Measurements from ENCODE around the gene TLR9.

TLR9 gene

GRCh38 chr3:52196977-52197376 is 28.5 kb downstream of the TLR9 start:
- Histone ChIP-seq H3K9ac (peak overlapping the region; percentile 93; the same call in 1 of the 2 replicates), H3K4me2 (peak overlapping the region; percentile 96), H3K4me3 (no peak overlapping the region), H3K4me1 (peaks cover 27% of the 10 kb centered on the region), H3K27ac (peak overlapping the region; percentile 87), H4K20me1 (peaks cover 12% of the 10 kb centered on the region; the same call in 1 of the 2 replicates), H3K27me3 (no peaks in the 10 kb centered on the region), H3K36me3 (peaks cover 26% of the 10 kb centered on the region), H3K9me3 (no peaks in the 10 kb centered on the region)
- TF ChIP-seq Cebpa-rat (IDR thresholded peaks at IDR 0.05), result no peak

- no peak overlapping the region for H3K4me3 ChIP-seq
- no peak overlapping the region for H3K27ac ChIP-seq
- H3K4me2 ChIP-seq, result no peak overlapping the region
- H4K20me1 ChIP-seq, result peaks cover 12% of the 10 kb centered on the region; the same call in 1 of the 2 replicates
- H3K9me3 ChIP-seq, result no peaks in the 10 kb centered on the region
- H3K4me1 ChIP-seq, result peaks cover 27% of the 10 kb centered on the region
- H3K9ac ChIP-seq, result no peak overlapping the region
- peaks cover 15% of the 10 kb centered on the region; the same call in 1 of the 2 replicates for H3K36me3 ChIP-seq
- TF ChIP-seq Cebpa-rat (IDR thresholded peaks at IDR 0.05), result no peak
- H3K27me3 ChIP-seq, result no peaks in the 10 kb centered on the region
These were observed 29.6 kb downstream of the TLR9 start for GRCh38 chr3:52195823-52196331.

- Histone ChIP-seq H3K36me3 (peaks cover 11% of the 10 kb centered on the region; the same call in 1 of the 2 replicates), H3K9me3 (no peaks in the 10 kb centered on the region), H3K4me1 (peaks cover 27% of the 10 kb centered on the region), H3K9ac (no peak overlapping the region), H4K20me1 (peaks cover 12% of the 10 kb centered on the region; the same call in 1 of the 2 replicates), H3K27ac (no peak overlapping the region), H3K4me2 (no peak overlapping the region), H3K4me3 (no peak overlapping the region), H3K27me3 (no peaks in the 10 kb centered on the region)
- no peak for TF ChIP-seq Cebpa-rat (IDR thresholded peaks at IDR 0.05)
These were observed 30.2 kb downstream of the TLR9 start for GRCh38 chr3:52195291-52195597.

DNA sequence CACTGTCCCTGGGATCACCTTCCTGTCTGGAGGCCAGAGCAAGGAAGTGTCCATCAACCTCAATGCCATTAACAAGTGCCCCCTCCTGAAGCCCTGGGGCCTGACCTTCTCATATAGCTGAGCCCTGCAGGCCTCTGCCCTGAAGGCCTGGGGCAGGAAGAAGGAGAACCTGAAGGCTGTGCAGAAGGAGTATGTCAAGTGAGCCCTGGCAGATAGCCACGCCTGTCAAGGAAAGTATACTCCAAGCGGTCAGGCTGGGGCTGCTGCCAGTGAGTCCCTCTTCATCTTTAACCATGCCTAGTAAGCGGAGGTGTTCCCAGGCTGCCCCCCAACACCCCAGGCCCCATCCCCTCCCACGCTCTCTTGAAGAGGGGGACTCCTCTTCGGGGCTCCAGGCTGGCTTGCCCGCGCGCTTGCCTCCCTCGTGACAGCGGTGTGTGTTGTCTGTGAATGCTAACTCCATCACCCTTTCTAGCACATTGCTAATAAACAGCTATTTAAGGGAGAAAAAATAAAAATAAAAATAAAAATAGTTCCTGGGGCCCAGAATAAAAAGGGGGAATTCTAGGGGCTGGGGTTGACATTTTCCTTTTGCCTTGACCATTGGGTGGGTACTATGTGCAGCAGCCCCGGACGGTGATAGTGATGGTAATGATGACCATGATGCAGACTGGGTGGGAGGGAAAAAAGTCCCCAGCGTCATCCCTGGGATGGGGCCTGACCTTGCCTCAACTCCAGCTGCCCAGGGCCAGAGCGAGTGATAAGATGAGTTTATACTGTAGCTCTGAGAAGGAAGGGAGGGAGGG is 30.8 kb downstream of the TLR9 start:
- Histone ChIP-seq H3K36me3 (peaks cover 5% of the 10 kb centered on the region; the same call in 1 of the 2 replicates), H3K4me1 (peaks cover 23% of the 10 kb centered on the region), H3K4me2 (no peak overlapping the region), H3K27ac (no peak overlapping the region), H3K4me3 (no peak overlapping the region), H3K9ac (no peak overlapping the region), H3K27me3 (no peaks in the 10 kb centered on the region), H3K9me3 (no peaks in the 10 kb centered on the region), H4K20me1 (peaks cover 12% of the 10 kb centered on the region; the same call in 1 of the 2 replicates)
- TF ChIP-seq Cebpa-rat (IDR thresholded peaks at IDR 0.05), result no peak

DNA sequence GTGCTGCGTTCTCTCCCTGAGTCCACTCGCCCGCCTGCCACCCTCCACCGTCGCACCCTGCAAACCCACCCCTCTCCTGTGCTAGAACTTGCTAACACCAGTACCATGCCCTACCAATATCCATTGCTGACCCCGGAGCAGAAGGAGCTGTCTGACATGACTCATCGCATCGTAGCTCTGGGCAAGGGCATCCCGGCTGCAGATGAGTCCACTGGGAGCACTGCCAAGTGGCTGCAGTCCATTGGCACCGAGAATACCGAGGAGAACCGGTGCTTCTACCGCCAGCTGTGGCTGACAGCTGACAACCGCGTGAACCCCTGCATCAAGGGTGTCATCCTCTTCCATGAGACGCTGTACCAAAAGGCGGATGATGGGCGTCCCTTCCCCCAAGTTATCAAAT is 32.4 kb downstream of the TLR9 start:
- Histone ChIP-seq H3K4me2 (no peak overlapping the region), H3K36me3 (no peaks in the 10 kb centered on the region), H3K4me3 (no peak overlapping the region)

DNA sequence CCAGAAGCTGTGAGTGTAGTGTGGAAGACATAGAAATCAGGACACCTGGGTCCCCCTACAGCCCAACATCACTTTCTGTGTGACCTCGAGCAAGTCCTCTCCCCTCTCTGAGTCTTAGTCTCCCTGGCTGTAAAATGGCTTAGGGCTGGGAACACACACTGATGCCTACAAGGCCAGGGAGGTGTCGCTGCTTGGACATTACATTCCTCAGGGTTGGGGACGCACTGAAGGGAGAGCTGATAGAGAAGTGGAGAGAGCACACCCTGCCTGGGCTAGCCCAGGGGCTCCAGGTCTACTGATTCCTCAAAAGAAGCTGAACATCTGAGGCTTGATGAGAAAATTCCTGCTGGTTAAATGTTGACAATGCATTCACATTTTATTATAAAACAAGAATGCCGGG is 33.8 kb downstream of the TLR9 start:
- 0 out of 2 replicates have a peak, but pooled peaks cover 8% of the 10 kb centered on the region for H3K4me1 ChIP-seq
- H3K9ac ChIP-seq, result no peak overlapping the region
- H3K4me3 ChIP-seq, result no peak overlapping the region
- no peaks in the 10 kb centered on the region for H4K20me1 ChIP-seq
- H3K27me3 ChIP-seq, result no peaks in the 10 kb centered on the region
- no peaks in the 10 kb centered on the region for H3K36me3 ChIP-seq
- no peak overlapping the region for H3K27ac ChIP-seq
- H3K4me2 ChIP-seq, result no peak overlapping the region
- H3K9me3 ChIP-seq, result no peaks in the 10 kb centered on the region
- no peak for TF ChIP-seq Cebpa-rat (IDR thresholded peaks at IDR 0.05)

More for the DNA sequence above, 32.4 kb downstream of the TLR9 start:
- no peaks in the 10 kb centered on the region for H3K9me3 ChIP-seq
- no peaks in the 10 kb centered on the region for H4K20me1 ChIP-seq
- no peaks in the 10 kb centered on the region for H3K27me3 ChIP-seq
- no peak overlapping the region for H3K9ac ChIP-seq
- no peak for TF ChIP-seq Cebpa-rat (IDR thresholded peaks at IDR 0.05)
- H3K27ac ChIP-seq, result no peak overlapping the region
- peaks cover 19% of the 10 kb centered on the region for H3K4me1 ChIP-seq

DNA sequence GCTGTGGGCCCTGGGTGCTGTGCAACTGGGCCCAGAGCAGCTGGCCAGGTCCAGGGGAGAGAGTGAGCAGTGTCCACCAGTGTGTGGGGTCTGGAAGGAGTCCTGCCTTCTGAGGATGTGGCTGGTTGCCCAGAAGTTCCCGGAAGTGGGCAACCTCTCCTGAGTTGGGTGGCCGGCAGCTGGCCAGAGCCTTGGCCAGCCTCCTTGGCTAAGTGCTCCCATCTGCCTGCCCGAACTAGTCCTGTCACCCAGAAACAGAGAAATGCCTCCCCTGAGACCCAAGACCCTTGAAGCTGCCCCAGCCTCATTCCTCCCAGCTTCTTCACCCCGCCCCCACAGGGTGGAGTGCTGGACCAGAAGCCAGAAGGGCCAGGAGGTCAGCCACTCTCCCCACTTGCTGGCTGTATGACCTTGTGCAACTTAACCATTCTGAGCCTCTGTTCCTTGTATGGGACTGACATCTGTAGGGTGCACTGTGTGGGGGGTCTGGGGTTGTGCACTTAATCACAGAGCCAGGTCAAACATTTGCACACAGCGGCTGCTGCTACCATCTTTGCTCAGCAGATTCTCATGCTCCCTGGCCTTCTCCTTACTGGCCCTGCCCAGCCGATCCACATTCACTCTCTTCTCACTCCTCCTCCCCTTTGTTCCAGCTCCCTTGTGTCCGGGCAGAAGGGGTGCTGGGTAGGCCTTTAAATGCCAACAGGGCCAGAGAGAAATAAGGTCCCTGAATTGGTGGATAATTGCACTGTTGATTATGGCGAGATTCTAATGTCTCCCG is 35.0 kb downstream of the TLR9 start:
- no peak for TF ChIP-seq Cebpa-rat (IDR thresholded peaks at IDR 0.05)
- no peaks in the 10 kb centered on the region for H4K20me1 ChIP-seq
- H3K27me3 ChIP-seq, result no peaks in the 10 kb centered on the region
- no peaks in the 10 kb centered on the region for H3K9me3 ChIP-seq
- H3K36me3 ChIP-seq, result no peaks in the 10 kb centered on the region
- H3K4me3 ChIP-seq, result no peak overlapping the region
- H3K4me2 ChIP-seq, result no peak overlapping the region
- no peak overlapping the region for H3K27ac ChIP-seq
- no peak overlapping the region for H3K9ac ChIP-seq
- H3K4me1 ChIP-seq, result peaks cover 15% of the 10 kb centered on the region

GRCh38 chr3:52188556-52188955 is 36.9 kb downstream of the TLR9 start:
- TF ChIP-seq Cebpa-rat (IDR thresholded peaks at IDR 0.05), result no peak
- H3K4me2 ChIP-seq, result no peak overlapping the region
- H3K9ac ChIP-seq, result no peak overlapping the region

DNA sequence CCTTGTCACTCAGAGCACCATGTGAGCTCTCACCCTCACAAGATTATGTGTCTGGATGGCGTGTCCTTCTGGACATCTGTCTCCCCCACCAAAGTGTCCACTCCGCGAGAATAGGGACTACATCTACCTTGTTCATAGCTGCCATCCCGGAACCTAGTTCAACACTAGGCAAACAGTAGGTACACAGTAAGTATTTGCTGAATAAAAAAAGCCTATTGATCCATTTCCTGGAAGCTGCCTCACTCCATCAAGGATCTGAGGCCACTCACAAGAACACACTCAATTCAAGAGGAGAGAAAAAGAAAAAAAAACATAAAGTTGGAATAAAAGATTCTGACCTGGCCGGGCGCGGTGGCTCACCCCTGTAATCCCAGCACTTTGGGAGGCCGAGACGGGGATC is 38.7 kb downstream of the TLR9 start:
- Histone ChIP-seq H3K9ac (no peak overlapping the region), H3K36me3 (no peaks in the 10 kb centered on the region), H3K27ac (no peak overlapping the region), H3K4me1 (peaks cover 48% of the 10 kb centered on the region), H3K4me3 (no peak overlapping the region), H3K27me3 (no peaks in the 10 kb centered on the region), H3K4me2 (no peak overlapping the region), H3K9me3 (no peaks in the 10 kb centered on the region), H4K20me1 (no peaks in the 10 kb centered on the region)
- TF ChIP-seq Cebpa-rat (IDR thresholded peaks at IDR 0.05), result no peak

More at GRCh38 chr3:52188556-52188955, 36.9 kb downstream of the TLR9 start:
- H4K20me1 ChIP-seq, result no peaks in the 10 kb centered on the region
- no peaks in the 10 kb centered on the region for H3K36me3 ChIP-seq
- peaks cover 32% of the 10 kb centered on the region for H3K4me1 ChIP-seq
- H3K27ac ChIP-seq, result no peak overlapping the region
- no peaks in the 10 kb centered on the region for H3K27me3 ChIP-seq
- no peak overlapping the region for H3K4me3 ChIP-seq
- H3K9me3 ChIP-seq, result no peaks in the 10 kb centered on the region

- H3K9me3 ChIP-seq, result no peaks in the 10 kb centered on the region
- H3K4me1 ChIP-seq, result peaks cover 48% of the 10 kb centered on the region
- no peaks in the 10 kb centered on the region for H3K27me3 ChIP-seq
- H3K4me3 ChIP-seq, result no peak overlapping the region
- no peaks in the 10 kb centered on the region for H4K20me1 ChIP-seq
- no peak overlapping the region for H3K9ac ChIP-seq
- no peaks in the 10 kb centered on the region for H3K36me3 ChIP-seq
- TF ChIP-seq Cebpa-rat (IDR thresholded peaks at IDR 0.05), result no peak
- H3K27ac ChIP-seq, result no peak overlapping the region
- H3K4me2 ChIP-seq, result peak overlapping the region; percentile 21; the same call in 1 of the 2 replicates
These were observed 39.6 kb downstream of the TLR9 start for GRCh38 chr3:52185837-52186236.

Data from BLaER1 (cell line).